IgD-negative memory B cell (primary cell): ENCODE data around the gene PTK6. TPM values are rescaled to one million over a fixed set of nuclear protein-coding genes. Genes with fewer than 3 reads are reported as not detected.

Source experiments
- H3K27ac Mint-ChIP-seq, 3 donors: one replicate each; pipeline ENCODE4 v1.8.0; 2020 to 2022; ENCODE audit warnings: mild to moderate bottlenecking in 3 of 3, mixed read lengths in 3 of 3, moderate library complexity in 1 of 3
- H3K27me3 Mint-ChIP-seq: one replicate; pipeline ENCODE4 v1.8.0; 2021; ENCODE audit warnings: mixed read lengths
- H3K36me3 Mint-ChIP-seq: one replicate; pipeline ENCODE4 v1.8.0; 2020; ENCODE audit warnings: mild to moderate bottlenecking, mixed read lengths
- H3K4me1 Mint-ChIP-seq, 3 donors: one replicate each; pipeline ENCODE4 v1.8.0; 2020 to 2022; ENCODE audit warnings: mixed read lengths in 3 of 3, mild to moderate bottlenecking in 1 of 3
- H3K4me3 Mint-ChIP-seq, 4 donors: one replicate each; pipeline ENCODE4 v1.8.0; 2020 to 2022; ENCODE audit warnings: mild to moderate bottlenecking in 4 of 4, mixed read lengths in 4 of 4, moderate library complexity in 3 of 4
- H3K9me3 Mint-ChIP-seq, 3 donors: one replicate each; pipeline ENCODE4 v1.8.0; 2020 to 2021; ENCODE audit warnings: mixed read lengths in 3 of 3, mild to moderate bottlenecking in 1 of 3
- polyA plus RNA-seq: library from polyadenylated mRNA; unstranded; fragments of 300-500 nt; fragmentation: Illumina TruSeq; gene quantifications from one replicate; pipeline ENCODE4 v1.2.3, GENCODE V29; 2021

PTK6 gene
- polyA plus RNA-seq, 1 donor from 2014 or later: 1.3 TPM

- peaks cover 2 to 10% (median 5%) of the 10 kb centered on the region in 3 donors for H3K4me1 Mint-ChIP-seq
- H3K27ac Mint-ChIP-seq: peak overlapping the region in 1 of 3 donors; percentile 89
- H3K36me3 Mint-ChIP-seq: peaks cover 1% of the 10 kb centered on the region
- no peaks in the 10 kb centered on the region for H3K9me3 Mint-ChIP-seq
- H3K27me3 Mint-ChIP-seq: no peaks in the 10 kb centered on the region
- H3K4me3 Mint-ChIP-seq: peak overlapping the region in 2 of 4 donors; percentile 58 to 87
These were observed 767 bp downstream of the PTK6 start for GRCh38 chr20:63536241-63536977.

- Mint-ChIP-seq H3K36me3 (peaks cover 1% of the 10 kb centered on the region), H3K27me3 (no peaks in the 10 kb centered on the region), H3K4me3 (no peak overlapping the region), H3K4me1 (peaks cover 2 to 10% (median 5%) of the 10 kb centered on the region in 3 donors), H3K27ac (no peak overlapping the region), H3K9me3 (no peaks in the 10 kb centered on the region)
These were observed 2.1 kb downstream of the PTK6 start for GRCh38 chr20:63534831-63535651.

GRCh38 chr20:63534427-63534830 lies 2.7 kb downstream of the PTK6 start:
- Mint-ChIP-seq H3K36me3 (peaks cover 1% of the 10 kb centered on the region), H3K27ac (no peak overlapping the region), H3K4me3 (no peak overlapping the region), H3K4me1 (peaks cover 2 to 10% (median 5%) of the 10 kb centered on the region in 3 donors), H3K27me3 (no peaks in the 10 kb centered on the region), H3K9me3 (no peaks in the 10 kb centered on the region)

DNA sequence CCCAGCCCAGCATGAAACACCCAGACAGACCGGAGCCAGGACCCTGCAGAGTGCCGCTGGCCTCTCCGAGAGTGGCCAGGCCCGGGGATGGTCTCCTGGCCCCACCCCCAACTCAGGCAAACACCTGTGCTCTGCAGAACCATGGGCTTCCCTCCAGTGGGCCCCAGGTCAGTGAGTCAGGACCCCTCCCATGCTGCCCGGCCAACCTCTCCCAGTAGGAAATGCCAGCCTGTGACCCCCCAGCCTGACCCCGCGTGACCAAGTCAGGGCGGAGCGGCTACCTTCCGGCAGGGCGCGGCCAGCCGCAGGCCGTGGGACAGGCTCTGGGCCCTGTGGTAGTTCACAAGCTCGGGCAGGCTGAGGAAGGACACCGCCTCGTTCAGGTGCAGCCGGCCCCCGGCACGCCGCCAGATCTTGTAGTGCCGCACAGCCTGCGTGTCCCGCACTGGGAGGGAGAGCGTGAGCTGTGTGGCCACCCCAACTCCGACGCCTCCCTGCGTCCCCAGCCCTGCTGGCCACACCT lies 3.2 kb downstream of the PTK6 start:
- Mint-ChIP-seq H3K27ac (no peak overlapping the region), H3K36me3 (peaks cover 1% of the 10 kb centered on the region), H3K4me3 (no peak overlapping the region), H3K4me1 (peaks cover 2 to 13% (median 8%) of the 10 kb centered on the region in 3 donors), H3K27me3 (peaks cover 2% of the 10 kb centered on the region), H3K9me3 (no peaks in the 10 kb centered on the region)

DNA sequence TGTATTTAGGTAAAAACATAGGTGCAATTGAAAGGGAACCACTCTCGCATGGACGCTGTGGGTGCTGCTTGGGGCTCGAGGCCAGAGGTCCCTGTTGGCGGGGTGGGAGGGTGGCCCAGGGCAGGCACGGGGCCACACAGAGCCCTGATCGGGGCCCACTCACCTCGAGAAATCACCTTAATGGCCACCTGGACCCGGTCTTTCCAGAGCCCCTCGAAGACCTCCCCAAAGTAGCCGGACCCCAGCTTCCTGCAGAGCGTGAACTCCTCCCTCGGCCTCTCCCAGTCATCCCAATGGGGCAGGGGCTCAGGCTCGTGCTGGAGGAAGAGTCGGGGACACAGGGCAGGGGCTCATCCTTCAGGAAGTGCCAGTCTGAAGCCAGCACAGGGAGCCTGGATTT lies 3.8 kb downstream of the PTK6 start:
- Mint-ChIP-seq H3K27me3 (peaks cover 6% of the 10 kb centered on the region), H3K9me3 (no peaks in the 10 kb centered on the region), H3K4me3 (no peak overlapping the region), H3K36me3 (peaks cover 1% of the 10 kb centered on the region), H3K4me1 (peaks cover 7 to 16% (median 12%) of the 10 kb centered on the region in 3 donors), H3K27ac (no peak overlapping the region)

- H3K36me3 Mint-ChIP-seq: peaks cover 1% of the 10 kb centered on the region
- peaks cover 5 to 21% (median 20%) of the 10 kb centered on the region in 3 donors for H3K4me1 Mint-ChIP-seq
- H3K4me3 Mint-ChIP-seq: peak overlapping the region in 1 of 4 donors; percentile 35
- peaks cover 6% of the 10 kb centered on the region for H3K27me3 Mint-ChIP-seq
- no peaks in the 10 kb centered on the region for H3K9me3 Mint-ChIP-seq
- H3K27ac Mint-ChIP-seq: peak overlapping the region in 1 of 3 donors; percentile 6
These were observed 4.7 kb downstream of the PTK6 start for GRCh38 chr20:63532449-63532971.

DNA sequence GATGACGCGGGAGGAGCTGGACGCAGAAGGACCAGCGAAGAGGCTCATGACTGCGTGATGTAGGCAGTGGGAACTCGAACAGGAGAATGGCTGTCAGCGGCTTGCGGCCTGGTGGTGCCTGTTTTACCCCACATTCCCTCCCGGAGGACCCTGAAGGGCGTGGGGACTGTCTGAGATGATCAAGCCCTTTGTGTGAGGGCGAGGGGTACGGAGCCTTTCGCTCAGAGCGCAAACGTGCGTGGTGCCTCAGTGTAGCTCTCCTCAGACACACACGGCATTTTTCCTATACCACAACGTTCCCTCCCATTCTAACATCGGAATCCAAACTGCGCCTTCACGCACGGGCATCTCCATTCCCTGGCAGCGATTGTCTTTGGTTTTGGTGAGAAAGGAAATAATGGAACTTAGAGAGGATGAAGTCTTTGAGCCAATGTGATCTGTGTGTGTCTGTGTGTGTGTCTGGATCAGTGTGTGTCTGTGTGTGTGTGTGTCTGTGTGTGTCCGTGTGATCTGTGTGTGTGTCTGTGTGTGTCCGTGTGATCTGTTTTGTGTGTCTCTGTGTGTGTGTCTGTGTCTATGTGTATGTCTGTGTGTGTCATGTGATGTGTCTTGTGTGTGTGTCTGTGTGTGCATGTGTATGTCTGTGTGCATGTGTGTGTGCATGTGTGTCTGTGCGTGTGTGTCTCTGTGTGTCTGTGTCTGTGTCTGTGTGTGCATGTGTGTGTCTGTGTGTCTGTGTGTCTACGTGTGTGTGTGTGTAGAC lies 5.3 kb downstream of the PTK6 start:
- Mint-ChIP-seq H3K27me3 (peaks cover 8% of the 10 kb centered on the region), H3K36me3 (peaks cover 1% of the 10 kb centered on the region), H3K27ac (peak overlapping the region; percentile 0 to 48 (median 6)), H3K4me1 (peaks cover 7 to 23% (median 19%) of the 10 kb centered on the region in 3 donors), H3K9me3 (no peaks in the 10 kb centered on the region), H3K4me3 (peak overlapping the region in 1 of 4 donors; percentile 35)

GRCh38 chr20:63530788-63531160 lies 6.4 kb downstream of the PTK6 start:
- peaks cover 8% of the 10 kb centered on the region for H3K27me3 Mint-ChIP-seq
- H3K4me3 Mint-ChIP-seq: no peak overlapping the region
- no peaks in the 10 kb centered on the region for H3K9me3 Mint-ChIP-seq
- H3K27ac Mint-ChIP-seq: no peak overlapping the region
- peaks cover 7 to 24% (median 21%) of the 10 kb centered on the region in 3 donors for H3K4me1 Mint-ChIP-seq
- H3K36me3 Mint-ChIP-seq: peaks cover 1% of the 10 kb centered on the region

DNA sequence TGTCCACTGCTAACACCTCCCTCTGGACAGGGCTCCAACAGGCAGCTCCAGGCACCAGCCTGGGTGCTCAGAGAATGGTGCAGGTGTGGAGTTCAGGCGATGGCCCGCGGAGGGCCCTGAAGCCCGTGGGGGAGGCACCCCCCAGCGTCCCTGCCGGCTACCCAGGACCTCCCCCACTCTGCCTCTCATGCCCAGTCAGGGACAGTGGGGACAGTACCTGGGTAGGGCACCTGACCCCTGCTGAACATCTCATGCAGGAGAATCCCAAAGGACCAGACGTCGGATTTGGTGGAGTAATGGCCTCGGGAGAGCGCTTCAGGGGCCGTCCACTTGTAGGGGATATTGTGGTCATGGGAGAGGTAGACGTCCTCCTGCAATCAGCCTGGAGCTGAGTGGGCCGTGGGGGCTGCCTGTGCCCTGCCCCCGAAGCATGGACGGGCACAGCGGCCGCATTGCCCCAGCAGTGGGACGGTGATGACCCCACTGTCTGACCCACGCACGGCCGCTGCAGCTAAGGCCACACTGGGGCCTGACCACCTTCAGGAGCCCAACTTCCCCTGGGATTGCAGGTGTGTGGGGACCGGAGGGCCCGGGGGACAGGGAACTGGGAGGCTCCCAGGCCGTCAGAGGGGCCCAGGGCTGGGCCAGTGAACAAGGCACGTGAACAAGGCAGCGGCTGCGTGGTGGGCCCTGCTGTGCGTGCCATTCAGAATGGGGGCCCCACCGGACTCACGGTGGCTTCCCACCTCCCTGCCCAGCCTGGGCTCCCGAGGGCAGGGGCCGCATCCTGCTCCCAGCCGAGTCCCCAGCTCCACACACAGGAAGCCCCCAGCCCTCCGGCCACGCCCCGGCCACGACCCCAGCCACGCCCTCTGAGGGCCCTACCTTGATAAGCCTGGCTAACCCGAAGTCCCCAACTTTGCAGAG lies 7.1 kb downstream of the PTK6 start:
- H3K4me1 Mint-ChIP-seq: peaks cover 7 to 28% (median 21%) of the 10 kb centered on the region in 3 donors
- no peaks in the 10 kb centered on the region for H3K36me3 Mint-ChIP-seq
- no peaks in the 10 kb centered on the region for H3K9me3 Mint-ChIP-seq
- peaks cover 8% of the 10 kb centered on the region for H3K27me3 Mint-ChIP-seq
- no peak overlapping the region for H3K4me3 Mint-ChIP-seq
- no peak overlapping the region for H3K27ac Mint-ChIP-seq

GRCh38 chr20:63529180-63529860 lies 7.9 kb downstream of the PTK6 start:
- H3K4me3 Mint-ChIP-seq: peak overlapping the region in 1 of 4 donors; percentile 71

DNA sequence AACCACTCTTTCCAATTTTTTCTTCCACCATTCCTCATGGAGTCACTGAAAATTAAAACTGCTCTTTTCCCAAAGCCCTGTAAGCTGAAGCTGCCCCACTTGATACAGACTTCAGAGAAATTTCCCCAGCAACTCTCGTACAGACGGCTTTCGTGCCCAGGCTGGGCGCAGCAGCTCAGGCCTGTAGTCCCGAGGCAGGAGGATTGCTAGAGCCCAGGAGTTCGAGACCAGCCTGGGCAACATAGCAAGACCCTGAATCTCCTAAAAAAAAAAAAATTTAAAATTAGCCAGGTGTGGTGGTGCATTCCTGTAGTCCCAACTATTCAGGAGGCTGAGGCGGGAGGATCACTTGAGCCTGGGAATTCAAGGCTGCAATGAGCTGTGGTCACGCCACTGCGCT lies 10.0 kb downstream of the PTK6 start:
- Mint-ChIP-seq H3K27ac (peak overlapping the region in 1 of 3 donors; percentile 91), H3K9me3 (peaks cover 0 to 6% (median 0%) of the 10 kb centered on the region in 3 donors), H3K27me3 (peaks cover 8% of the 10 kb centered on the region), H3K36me3 (peaks cover 2% of the 10 kb centered on the region), H3K4me1 (peaks cover 8 to 31% (median 24%) of the 10 kb centered on the region in 3 donors), H3K4me3 (peak overlapping the region in 3 of 4 donors; percentile 12 to 70 (median 53))

More at GRCh38 chr20:63529180-63529860, 7.9 kb downstream of the PTK6 start:
- Mint-ChIP-seq H3K9me3 (peaks cover 0 to under 1% (median 0%) of the 10 kb centered on the region in 3 donors), H3K4me1 (peaks cover 7 to 31% (median 21%) of the 10 kb centered on the region in 3 donors), H3K36me3 (peaks cover under 1% of the 10 kb centered on the region), H3K27me3 (peaks cover 8% of the 10 kb centered on the region), H3K27ac (peak overlapping the region in 1 of 3 donors; percentile 92)

- Mint-ChIP-seq H3K4me3 (peak overlapping the region in 3 of 4 donors; percentile 16 to 76 (median 17)), H3K27me3 (peaks cover 8% of the 10 kb centered on the region), H3K4me1 (peaks cover 8 to 26% (median 21%) of the 10 kb centered on the region in 3 donors), H3K27ac (peak overlapping the region in 1 of 3 donors; percentile 60), H3K36me3 (peaks cover 2% of the 10 kb centered on the region), H3K9me3 (peaks cover 0 to 6% (median 0%) of the 10 kb centered on the region in 3 donors)
These were observed 11.2 kb downstream of the PTK6 start for GRCh38 chr20:63525971-63526370.

GRCh38 chr20:63525185-63525584 lies 12.0 kb downstream of the PTK6 start:
- Mint-ChIP-seq H3K27ac (peak overlapping the region in 1 of 3 donors; percentile 52), H3K9me3 (peaks cover 0 to 6% (median 0%) of the 10 kb centered on the region in 3 donors), H3K36me3 (peaks cover 2% of the 10 kb centered on the region), H3K4me3 (peak overlapping the region in 3 of 4 donors; percentile 12 to 90 (median 65)), H3K27me3 (peaks cover 8% of the 10 kb centered on the region), H3K4me1 (peaks cover 8 to 26% (median 21%) of the 10 kb centered on the region in 3 donors)
